ENCODE results near the gene SLC17A3. TPM values are rescaled to one million over a fixed set of nuclear protein-coding genes. Genes with fewer than 3 reads are reported as not detected.

The SLC17A3 gene
- total and polyA plus RNA-seq, 9 of the 15 experiments (the other 6 are each of a cell fraction or from before 2014, with no cell fraction given): 0.04 to 0.08 TPM; not detected in 7

DNA sequence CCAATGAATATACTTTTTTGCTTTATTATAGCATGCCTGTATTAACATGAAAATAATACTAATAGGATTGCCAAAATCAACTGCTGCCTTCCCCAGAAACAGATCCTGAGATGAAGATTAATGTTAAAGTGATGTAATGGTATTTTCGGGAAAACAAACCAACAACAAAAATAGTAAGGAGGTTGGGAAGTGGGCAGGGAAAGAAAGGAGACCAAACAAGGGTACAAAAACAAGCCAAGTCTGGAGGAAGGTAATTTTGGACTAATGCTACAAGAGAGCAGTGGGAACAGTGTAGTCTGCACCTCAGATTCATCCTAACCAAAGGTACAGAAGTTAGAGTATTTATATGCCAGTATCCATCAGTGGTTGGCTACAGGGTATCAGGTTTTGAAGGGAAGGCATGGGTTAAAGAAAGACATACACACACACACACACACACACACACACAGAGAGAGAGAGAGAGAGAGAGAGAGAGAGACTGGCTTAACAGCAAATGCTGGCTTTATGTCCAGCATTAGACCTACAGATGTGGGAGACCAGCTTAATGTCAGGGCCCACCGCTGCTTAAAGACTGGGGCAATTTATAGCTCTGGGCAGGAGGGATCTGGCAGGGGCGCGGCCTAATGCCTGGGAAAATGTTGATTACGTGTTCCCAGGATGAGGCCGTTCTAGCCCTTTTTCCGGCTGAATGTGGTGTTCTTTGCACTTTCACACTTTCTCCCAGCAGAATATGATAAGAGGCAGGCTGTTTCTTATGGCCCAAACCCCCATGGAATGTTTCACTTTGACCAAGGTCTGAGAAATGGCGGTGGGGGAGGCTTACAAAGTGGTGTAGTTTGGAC is 38.4 kb downstream of the SLC17A3 start:
- ChIA-PET CTCF (ENCODE audit: low intra/inter-chr PET ratio) (no interaction called here), POLR2A (interaction anchor here (0.7 kb wide), 1 partner anchor 713 kb away, joined by 3 read pairs; no protein-coding TSS in a partner anchor)
- no peak overlapping the region for H3K9ac ChIP-seq (ENCODE audit: insufficient read depth in 1 of 2, low read depth in 2 of 2, low read length in 2 of 2)
- intact Hi-C loops (cut with micrococcal nuclease): no loop called here
- no TSS peak for BruUV-seq (replicated peaks)
- no peak overlapping the region for H3K4me3 ChIP-seq
- TF ChIP-seq ZNF212 (CRISPR knock-in tag; IDR thresholded peaks at IDR 0.05) (0 out of 2 replicates have a peak, but pooled peaks have one; percentile 64), SREBF2 (CRISPR knock-in tag; IDR thresholded peaks at IDR 0.05) (no peak)
- H3K4me2 ChIP-seq (ENCODE audit: insufficient read depth, low read length): no peak overlapping the region
- no peak for FAIRE-seq
- H3K79me2 ChIP-seq (ENCODE audit: control insufficient read depth, insufficient read depth, low read length): no peaks in the 10 kb centered on the region
- WGBS (ENCODE audit: insufficient coverage, low coverage, missing lambda C conversion rate): 2% methylated on average over 8 of the region's 8 CpGs
- H3K9me1 ChIP-seq (ENCODE audit: control insufficient read depth, insufficient read depth, low read length): no peaks in the 10 kb centered on the region
- H3K27me3 ChIP-seq (ENCODE audit: control insufficient read depth in 2 of 2, insufficient read depth in 2 of 2, low read length in 2 of 2): peaks cover 17 to 23% of the 10 kb centered on the region in 2 experiments; a peak in 4 of 5 replicates
- H2AFZ ChIP-seq (ENCODE audit: low read depth, low read length): no peak overlapping the region
- H3K36me3 ChIP-seq (ENCODE audit: control insufficient read depth, insufficient read depth, low read length): no peaks in the 10 kb centered on the region
- H4K20me1 ChIP-seq (replicated peaks; ENCODE audit: control insufficient read depth, insufficient read depth, low read length): no peaks in the 10 kb centered on the region
- H3K9me3 ChIP-seq (replicated peaks; ENCODE audit: control insufficient read depth, insufficient read depth, low read depth, low read length): no peaks in the 10 kb centered on the region
- H3K27ac ChIP-seq (ENCODE audit: extremely low read depth, low read depth, low read length): no peak overlapping the region
- ATAC-seq: no peak
- in situ Hi-C loops (cut with MboI): no loop called here
- H3K4me1 ChIP-seq (replicated peaks in 1 of 2; ENCODE audit: control insufficient read depth in 2 of 2, insufficient read depth in 2 of 2, low read length in 2 of 2): no peaks in the 10 kb centered on the region
- no peak for DNase-seq (ENCODE audit: extremely low read depth in 1 of 4, low spot score in 3 of 4)

DNA sequence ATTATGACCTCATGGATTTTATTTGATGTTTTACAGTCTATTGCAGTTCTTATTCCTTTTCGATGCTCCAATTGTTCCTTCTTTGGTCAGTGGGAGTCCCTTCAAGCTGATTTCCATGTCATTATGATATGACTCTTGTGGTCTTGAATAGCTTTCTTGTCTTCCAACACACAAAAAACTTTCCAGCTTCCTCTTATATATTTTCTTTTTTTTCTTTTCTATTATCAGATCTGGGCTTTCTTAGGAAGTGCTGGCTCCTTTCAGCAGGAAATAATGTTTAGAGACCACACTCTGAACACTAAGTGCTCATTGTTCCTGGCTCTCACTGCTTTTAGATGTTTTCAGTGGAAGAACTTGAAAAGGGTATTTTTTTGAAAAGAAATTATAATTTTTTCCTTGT is 39.1 kb downstream of the SLC17A3 start:
- WGBS (ENCODE audit: insufficient coverage, low coverage, missing lambda C conversion rate): 5% methylated on average over 1 of the region's 1 CpG
- Histone ChIP-seq H3K27ac (ENCODE audit: extremely low read depth, low read depth, low read length) (no peak overlapping the region), H3K9me3 (replicated peaks; ENCODE audit: control insufficient read depth, insufficient read depth, low read depth, low read length) (no peaks in the 10 kb centered on the region), H3K9me1 (ENCODE audit: control insufficient read depth, insufficient read depth, low read length) (no peaks in the 10 kb centered on the region), H2AFZ (ENCODE audit: low read depth, low read length) (no peak overlapping the region), H3K9ac (ENCODE audit: insufficient read depth in 1 of 2, low read depth in 2 of 2, low read length in 2 of 2) (no peak overlapping the region), H3K4me2 (ENCODE audit: insufficient read depth, low read length) (no peak overlapping the region), H3K36me3 (ENCODE audit: control insufficient read depth, insufficient read depth, low read length) (no peaks in the 10 kb centered on the region), H4K20me1 (replicated peaks; ENCODE audit: control insufficient read depth, insufficient read depth, low read length) (no peaks in the 10 kb centered on the region), H3K79me2 (ENCODE audit: control insufficient read depth, insufficient read depth, low read length) (no peaks in the 10 kb centered on the region), H3K4me3 (no peak overlapping the region), H3K4me1 (replicated peaks in 1 of 2; ENCODE audit: control insufficient read depth in 2 of 2, insufficient read depth in 2 of 2, low read length in 2 of 2) (no peaks in the 10 kb centered on the region), H3K27me3 (ENCODE audit: control insufficient read depth in 2 of 2, insufficient read depth in 2 of 2, low read length in 2 of 2) (peaks cover 17 to 23% of the 10 kb centered on the region in 2 experiments; a peak in 4 of 5 replicates)
- FAIRE-seq (no peak), DNase-seq (ENCODE audit: extremely low read depth in 1 of 4, low spot score in 3 of 4) (no peak), ATAC-seq (no peak)
- BruUV-seq (replicated peaks): no TSS peak
- intact Hi-C loops (cut with micrococcal nuclease) (no loop called here), in situ Hi-C loops (cut with MboI) (no loop called here)
- CTCF ChIA-PET (ENCODE audit: low intra/inter-chr PET ratio): no interaction called here
- POLR2A ChIA-PET: interaction anchor here (0.8 kb wide), 1 partner anchor 29 kb away, joined by 3 read pairs; no protein-coding TSS in a partner anchor
- TF ChIP-seq SRF (CRISPR knock-in tag; IDR thresholded peaks at IDR 0.05) (no peak), RBBP5 (IDR thresholded peaks at IDR 0.05; ENCODE audit: borderline replicate concordance, insufficient read depth, low read length, poor library complexity, severe bottlenecking) (no peak), LARP7 (IDR thresholded peaks at IDR 0.05) (no peak), ZNF408 (CRISPR knock-in tag; IDR thresholded peaks at IDR 0.05; ENCODE audit: low read depth) (no peak), SAFB2 (IDR thresholded peaks at IDR 0.05; ENCODE audit: borderline replicate concordance, low read depth, low read length, severe bottlenecking) (no peak)
- TF ChIP-seq, protein P1, sequence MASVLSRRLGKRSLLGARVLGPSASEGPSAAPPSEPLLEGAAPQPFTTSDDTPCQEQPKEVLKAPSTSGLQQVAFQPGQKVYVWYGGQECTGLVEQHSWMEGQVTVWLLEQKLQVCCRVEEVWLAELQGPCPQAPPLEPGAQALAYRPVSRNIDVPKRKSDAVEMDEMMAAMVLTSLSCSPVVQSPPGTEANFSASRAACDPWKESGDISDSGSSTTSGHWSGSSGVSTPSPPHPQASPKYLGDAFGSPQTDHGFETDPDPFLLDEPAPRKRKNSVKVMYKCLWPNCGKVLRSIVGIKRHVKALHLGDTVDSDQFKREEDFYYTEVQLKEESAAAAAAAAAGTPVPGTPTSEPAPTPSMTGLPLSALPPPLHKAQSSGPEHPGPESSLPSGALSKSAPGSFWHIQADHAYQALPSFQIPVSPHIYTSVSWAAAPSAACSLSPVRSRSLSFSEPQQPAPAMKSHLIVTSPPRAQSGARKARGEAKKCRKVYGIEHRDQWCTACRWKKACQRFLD (CRISPR knock-in tag; IDR thresholded peaks at IDR 0.05): no peak
- TF ChIP-seq, protein P2, sequence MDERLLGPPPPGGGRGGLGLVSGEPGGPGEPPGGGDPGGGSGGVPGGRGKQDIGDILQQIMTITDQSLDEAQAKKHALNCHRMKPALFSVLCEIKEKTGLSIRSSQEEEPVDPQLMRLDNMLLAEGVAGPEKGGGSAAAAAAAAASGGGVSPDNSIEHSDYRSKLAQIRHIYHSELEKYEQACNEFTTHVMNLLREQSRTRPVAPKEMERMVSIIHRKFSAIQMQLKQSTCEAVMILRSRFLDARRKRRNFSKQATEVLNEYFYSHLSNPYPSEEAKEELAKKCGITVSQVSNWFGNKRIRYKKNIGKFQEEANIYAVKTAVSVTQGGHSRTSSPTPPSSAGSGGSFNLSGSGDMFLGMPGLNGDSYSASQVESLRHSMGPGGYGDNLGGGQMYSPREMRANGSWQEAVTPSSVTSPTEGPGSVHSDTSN (CRISPR knock-in tag; IDR thresholded peaks at IDR 0.05; ENCODE audit: low read depth): no peak
- TF ChIP-seq, protein P2 (tag; conservative IDR thresholded peaks at IDR 0.05; ENCODE audit: low read depth): no peak
